ENCODE results near the gene REXO5. TPM values are rescaled to one million over a fixed set of nuclear protein-coding genes. Genes with fewer than 3 reads are reported as not detected.

The REXO5 gene
- total RNA-seq, 2 donors from 2014 or later, result 2.9 to 10.9 TPM

DNA sequence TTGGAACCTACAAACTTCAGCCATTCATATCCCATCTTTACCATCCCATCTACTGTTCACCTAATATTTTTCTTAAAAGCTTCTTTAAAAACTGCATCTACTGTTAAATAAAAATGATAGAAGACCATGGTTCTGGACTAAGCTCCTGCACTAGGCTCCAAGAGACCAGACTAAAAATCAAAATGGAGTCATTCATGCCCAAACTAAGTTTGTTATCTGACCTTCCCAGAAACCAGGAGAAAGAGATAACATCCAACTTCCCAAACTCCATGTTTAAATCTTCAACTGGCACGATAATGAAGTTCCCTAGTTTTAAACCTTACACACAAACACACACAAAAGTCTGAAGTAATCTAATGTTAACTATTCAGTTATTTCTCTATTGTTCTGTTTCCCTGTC lies 80.0 kb downstream of the REXO5 start:
- Histone ChIP-seq H3K9ac (ENCODE audit: low read depth in 2 of 2, low read length in 2 of 2) (no peak overlapping the region), H3K4me3 (no peak overlapping the region), H3K9me3 (no peaks in the 10 kb centered on the region), H3K27ac (no peak overlapping the region), H3K4me1 (peaks cover 20% of the 10 kb centered on the region), H3K27me3 (no peaks in the 10 kb centered on the region), H3K36me3 (no peaks in the 10 kb centered on the region)
- no peak for DNase-seq
- TF ChIP-seq CTCF (IDR thresholded peaks at IDR 0.05), result no peak
- intact Hi-C loops (cut with DNase I), result no loop called here

- no peak overlapping the region for H3K27ac ChIP-seq
- intact Hi-C loops (cut with DNase I), result no loop called here
- H3K36me3 ChIP-seq, result no peaks in the 10 kb centered on the region
- DNase-seq, result no peak
- H3K9me3 ChIP-seq, result no peaks in the 10 kb centered on the region
- no peaks in the 10 kb centered on the region for H3K27me3 ChIP-seq
- H3K9ac ChIP-seq (ENCODE audit: low read depth in 2 of 2, low read length in 2 of 2), result no peak overlapping the region
- TF ChIP-seq CTCF (IDR thresholded peaks at IDR 0.05), result no peak
- H3K4me3 ChIP-seq, result no peak overlapping the region
- peaks cover 14% of the 10 kb centered on the region for H3K4me1 ChIP-seq
Observed at GRCh38 chr16:20887207-20887606, 80.9 kb downstream of the REXO5 start.

- no peaks in the 10 kb centered on the region for H3K4me1 ChIP-seq
- TF ChIP-seq CTCF (IDR thresholded peaks at IDR 0.05), result no peak
- DNase-seq, result no peak
- H3K9me3 ChIP-seq, result no peaks in the 10 kb centered on the region
- no peak overlapping the region for H3K27ac ChIP-seq
- H3K36me3 ChIP-seq, result no peaks in the 10 kb centered on the region
- H3K27me3 ChIP-seq, result no peaks in the 10 kb centered on the region
- H3K4me3 ChIP-seq, result no peak overlapping the region
- intact Hi-C loops (cut with DNase I), result no loop called here
- H3K9ac ChIP-seq (ENCODE audit: low read depth in 2 of 2, low read length in 2 of 2), result no peak overlapping the region
Observed at GRCh38 chr16:20889625-20890275, 83.4 kb downstream of the REXO5 start.

DNA sequence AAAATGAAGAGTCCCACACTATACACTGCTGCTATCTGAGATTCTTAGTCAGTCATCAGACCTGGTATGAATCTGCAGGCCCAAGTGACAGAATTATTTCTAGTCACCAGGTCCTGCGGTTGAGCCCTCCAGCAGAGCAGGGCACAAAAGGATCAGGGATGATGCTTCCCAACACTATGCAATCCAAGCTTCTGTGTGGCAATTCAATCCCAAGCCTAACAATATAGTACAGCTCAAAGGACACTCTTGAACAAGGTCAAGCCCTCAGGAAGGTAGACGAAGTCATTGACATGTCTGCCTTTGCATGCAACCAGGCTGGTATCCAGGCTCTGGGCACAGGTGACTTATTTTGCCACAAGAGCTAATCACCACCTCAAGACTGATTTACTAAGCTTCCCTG lies 88.1 kb downstream of the REXO5 start:
- Histone ChIP-seq H3K27ac (no peak overlapping the region), H3K4me1 (peaks cover 7% of the 10 kb centered on the region), H3K36me3 (no peaks in the 10 kb centered on the region), H3K9ac (ENCODE audit: low read depth in 2 of 2, low read length in 2 of 2) (no peak overlapping the region), H3K27me3 (no peaks in the 10 kb centered on the region), H3K4me3 (no peak overlapping the region), H3K9me3 (no peaks in the 10 kb centered on the region)
- no peak for TF ChIP-seq CTCF (IDR thresholded peaks at IDR 0.05)
- no peak for DNase-seq
- intact Hi-C loops (cut with DNase I), result no loop called here

- DNase-seq, result no peak
- no peak overlapping the region for H3K4me3 ChIP-seq
- TF ChIP-seq CTCF (IDR thresholded peaks at IDR 0.05), result no peak
- H3K4me1 ChIP-seq, result peaks cover 16% of the 10 kb centered on the region
- no peaks in the 10 kb centered on the region for H3K9me3 ChIP-seq
- H3K36me3 ChIP-seq, result no peaks in the 10 kb centered on the region
- no peak overlapping the region for H3K9ac ChIP-seq (ENCODE audit: low read depth in 2 of 2, low read length in 2 of 2)
- H3K27ac ChIP-seq, result no peak overlapping the region
- no peaks in the 10 kb centered on the region for H3K27me3 ChIP-seq
- intact Hi-C loops (cut with DNase I), result no loop called here
Observed at GRCh38 chr16:20897253-20897897, 91.0 kb downstream of the REXO5 start.
